ENCODE data around the gene ACTL8. TPM values are rescaled to one million over a fixed set of nuclear protein-coding genes. Genes with fewer than 3 reads are reported as not detected.

Gene ACTL8
- total and polyA plus RNA-seq, 2 experiments from 2014 or later: 0.34 TPM; not detected in 1

DNA sequence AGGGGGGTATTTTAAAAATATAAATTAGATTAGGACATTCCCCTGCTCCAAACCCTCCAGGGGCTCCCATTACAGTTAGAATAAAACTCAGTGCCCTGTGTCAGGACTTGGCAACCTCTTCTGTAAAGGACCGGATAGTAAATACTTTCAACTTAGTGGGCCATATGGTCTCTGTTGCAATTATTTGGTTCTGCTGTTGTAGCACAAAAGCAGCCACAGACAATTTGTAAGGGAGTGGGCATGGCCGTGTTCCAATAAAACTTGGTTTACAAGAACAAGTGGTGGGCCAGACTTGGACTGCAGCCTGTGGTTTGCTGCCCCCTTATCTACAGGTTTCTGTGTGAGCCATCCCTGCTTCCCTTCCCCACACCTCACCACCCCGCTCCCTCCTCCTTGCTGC lies 92.0 kb downstream of the ACTL8 start:
- no peaks in the 10 kb centered on the region for H3K9me2 ChIP-seq (replicated peaks; ENCODE audit: insufficient read depth)
- no peaks in the 10 kb centered on the region for H4K20me1 ChIP-seq (ENCODE audit: insufficient read depth, poor library complexity, severe bottlenecking)
- H3K4me3 ChIP-seq: no peak overlapping the region
- no peak overlapping the region for H3K27ac ChIP-seq
- no peaks in the 10 kb centered on the region for H3K36me3 ChIP-seq (replicated peaks; ENCODE audit: insufficient read depth, low read depth)
- no peak overlapping the region for H3K4me2 ChIP-seq
- TF ChIP-seq EZH2phosphoT487 (IDR thresholded peaks at IDR 0.05; ENCODE audit: low read depth, severe bottlenecking, unreplicated experiment): no peak
- no peak for TF ChIP-seq CTCF (IDR thresholded peaks at IDR 0.05; ENCODE audit: poor library complexity)
- no peak for TF ChIP-seq EZH2 (IDR thresholded peaks at IDR 0.05; ENCODE audit: borderline replicate concordance)
- no peaks in the 10 kb centered on the region for H3K79me2 ChIP-seq
- no peak for DNase-seq (ENCODE audit: low spot score)
- no peaks in the 10 kb centered on the region for H3K9me3 ChIP-seq (ENCODE audit: low read depth)
- H2AFZ ChIP-seq: no peak overlapping the region
- WGBS (ENCODE audit: low lambda C conversion rate, missing lambda C conversion rate): 62% methylated on average over 3 of the region's 3 CpGs
- no peaks in the 10 kb centered on the region for H3K27me3 ChIP-seq
- H3K4me1 ChIP-seq (ENCODE audit: insufficient read depth): no peaks in the 10 kb centered on the region

GRCh38 chr1:17849216-17849615 lies 94.1 kb downstream of the ACTL8 start:
- 90% methylated on average over 3 of the region's 3 CpGs for WGBS (ENCODE audit: low lambda C conversion rate, missing lambda C conversion rate)
- Histone ChIP-seq H3K9me2 (replicated peaks; ENCODE audit: insufficient read depth) (no peaks in the 10 kb centered on the region), H3K27me3 (peaks cover 5% of the 10 kb centered on the region), H3K27ac (no peak overlapping the region), H4K20me1 (ENCODE audit: insufficient read depth, poor library complexity, severe bottlenecking) (no peaks in the 10 kb centered on the region), H3K4me2 (no peak overlapping the region), H3K36me3 (replicated peaks; ENCODE audit: insufficient read depth, low read depth) (no peaks in the 10 kb centered on the region), H3K4me1 (ENCODE audit: insufficient read depth) (no peaks in the 10 kb centered on the region), H3K79me2 (no peaks in the 10 kb centered on the region), H3K9me3 (ENCODE audit: low read depth) (no peaks in the 10 kb centered on the region), H2AFZ (no peak overlapping the region), H3K4me3 (no peak overlapping the region)
- TF ChIP-seq EZH2phosphoT487 (IDR thresholded peaks at IDR 0.05; ENCODE audit: low read depth, severe bottlenecking, unreplicated experiment): no peak
- no peak for TF ChIP-seq EZH2 (IDR thresholded peaks at IDR 0.05; ENCODE audit: borderline replicate concordance)
- no peak for TF ChIP-seq CTCF (IDR thresholded peaks at IDR 0.05; ENCODE audit: poor library complexity)
- DNase-seq (ENCODE audit: low spot score): no peak

- 89% methylated on average over 8 of the region's 8 CpGs for WGBS (ENCODE audit: low lambda C conversion rate, missing lambda C conversion rate)
- H3K79me2 ChIP-seq: no peaks in the 10 kb centered on the region
- no peak overlapping the region for H2AFZ ChIP-seq
- no peaks in the 10 kb centered on the region for H4K20me1 ChIP-seq (ENCODE audit: insufficient read depth, poor library complexity, severe bottlenecking)
- no peaks in the 10 kb centered on the region for H3K36me3 ChIP-seq (replicated peaks; ENCODE audit: insufficient read depth, low read depth)
- no peak overlapping the region for H3K4me2 ChIP-seq
- H3K27ac ChIP-seq: no peak overlapping the region
- DNase-seq (ENCODE audit: low spot score): no peak
- no peak overlapping the region for H3K4me3 ChIP-seq
- TF ChIP-seq EZH2 (IDR thresholded peaks at IDR 0.05; ENCODE audit: borderline replicate concordance) (no peak), EZH2phosphoT487 (IDR thresholded peaks at IDR 0.05; ENCODE audit: low read depth, severe bottlenecking, unreplicated experiment) (no peak), CTCF (IDR thresholded peaks at IDR 0.05; ENCODE audit: poor library complexity) (no peak)
- H3K4me1 ChIP-seq (ENCODE audit: insufficient read depth): no peaks in the 10 kb centered on the region
- H3K9me2 ChIP-seq (replicated peaks; ENCODE audit: insufficient read depth): no peaks in the 10 kb centered on the region
- H3K9me3 ChIP-seq (ENCODE audit: low read depth): no peaks in the 10 kb centered on the region
- peaks cover 5% of the 10 kb centered on the region for H3K27me3 ChIP-seq
Observed at GRCh38 chr1:17851056-17851455, 95.9 kb downstream of the ACTL8 start.

GRCh38 chr1:17852383-17852782 lies 97.2 kb downstream of the ACTL8 start:
- Histone ChIP-seq H3K9me2 (replicated peaks; ENCODE audit: insufficient read depth) (no peaks in the 10 kb centered on the region), H3K9me3 (ENCODE audit: low read depth) (no peaks in the 10 kb centered on the region), H3K4me1 (ENCODE audit: insufficient read depth) (no peaks in the 10 kb centered on the region), H3K4me3 (no peak overlapping the region), H3K36me3 (replicated peaks; ENCODE audit: insufficient read depth, low read depth) (no peaks in the 10 kb centered on the region), H3K27me3 (peaks cover 5% of the 10 kb centered on the region), H3K79me2 (no peaks in the 10 kb centered on the region), H3K27ac (no peak overlapping the region), H3K4me2 (no peak overlapping the region), H2AFZ (no peak overlapping the region), H4K20me1 (ENCODE audit: insufficient read depth, poor library complexity, severe bottlenecking) (no peaks in the 10 kb centered on the region)
- 90% methylated on average over 5 of the region's 5 CpGs for WGBS (ENCODE audit: low lambda C conversion rate, missing lambda C conversion rate)
- TF ChIP-seq EZH2phosphoT487 (IDR thresholded peaks at IDR 0.05; ENCODE audit: low read depth, severe bottlenecking, unreplicated experiment): no peak
- no peak for TF ChIP-seq EZH2 (IDR thresholded peaks at IDR 0.05; ENCODE audit: borderline replicate concordance)
- TF ChIP-seq CTCF (IDR thresholded peaks at IDR 0.05; ENCODE audit: poor library complexity): no peak
- DNase-seq (ENCODE audit: low spot score): no peak
